GM19023 (cell line): Measurements from ENCODE around the gene DOK7.

Experiments used
- ATAC-seq: cut with Tn5 transposase; IDR thresholded peaks from one replicate; pipeline ENCODE4 v1.9.1; 2021; ENCODE audit warnings: mild to moderate bottlenecking, moderate library complexity; ENCODE audit not compliant: unreplicated experiment

DOK7 gene

GRCh38 chr4:3427134-3427476 lies 36.0 kb upstream of the DOK7 start:
- ATAC-seq, result no peak

GRCh38 chr4:3427706-3428446 lies 35.2 kb upstream of the DOK7 start:
- no peak for ATAC-seq

GRCh38 chr4:3429651-3430050 lies 33.5 kb upstream of the DOK7 start:
- no peak for ATAC-seq

GRCh38 chr4:3430524-3430923 lies 32.6 kb upstream of the DOK7 start:
- ATAC-seq, result no peak

- no peak for ATAC-seq
Observed at GRCh38 chr4:3431446-3431993, 31.6 kb upstream of the DOK7 start.

GRCh38 chr4:3432381-3432790 lies 30.7 kb upstream of the DOK7 start:
- no peak for ATAC-seq

GRCh38 chr4:3433138-3433869 lies 29.8 kb upstream of the DOK7 start:
- ATAC-seq, result no peak

GRCh38 chr4:3434881-3435685 lies 28.0 kb upstream of the DOK7 start:
- no peak for ATAC-seq

- ATAC-seq, result no peak
Observed at GRCh38 chr4:3435686-3435956, 27.5 kb upstream of the DOK7 start.

GRCh38 chr4:3436048-3436797 lies 26.9 kb upstream of the DOK7 start:
- no peak for ATAC-seq

- ATAC-seq, result no peak
Observed at GRCh38 chr4:3436798-3437581, 26.1 kb upstream of the DOK7 start.

- no peak for ATAC-seq
Observed at GRCh38 chr4:3437582-3437936, 25.5 kb upstream of the DOK7 start.

- ATAC-seq, result no peak
Observed at GRCh38 chr4:3437998-3438846, 24.9 kb upstream of the DOK7 start.

- no peak for ATAC-seq
Observed at GRCh38 chr4:3438847-3439180, 24.3 kb upstream of the DOK7 start.

- ATAC-seq, result no peak
Observed at GRCh38 chr4:3439391-3439790, 23.7 kb upstream of the DOK7 start.

- no peak for ATAC-seq
Observed at GRCh38 chr4:3440011-3440410, 23.1 kb upstream of the DOK7 start.

- no peak for ATAC-seq
Observed at GRCh38 chr4:3440979-3441500, 22.1 kb upstream of the DOK7 start.

- ATAC-seq, result no peak
Observed at GRCh38 chr4:3441501-3442459, 21.3 kb upstream of the DOK7 start, which contains the start of gene HGFAC. TSS of gene HGFAC (plus strand) at chr4:3441968. CDS start at chr4:3442002, 34 bp downstream.
